HL-60 (cell line): ENCODE measurements around the gene DCP1B.

Experiments
- GABPA ChIP-seq: IDR thresholded peaks from 2 replicates; pipeline ENCODE4 v1.6.1; 2012; ENCODE audit warnings: low read depth
- POLR2AphosphoS5 ChIP-seq: IDR thresholded peaks from 2 replicates; pipeline ENCODE4 v1.6.1; 2012; ENCODE audit warnings: low read depth
- SPI1 ChIP-seq: IDR thresholded peaks from 2 replicates; pipeline ENCODE4 v1.6.1; 2012; ENCODE audit warnings: low read depth, mild to moderate bottlenecking, borderline replicate concordance
- TF ChIP-seq, protein P1 (sequence below): IDR thresholded peaks from one replicate; pipeline ENCODE4 v1.5.1; 2011; ENCODE audit warnings: low read length, control low read depth, inconsistent platforms; ENCODE audit not compliant: insufficient read depth
- TF ChIP-seq, protein P2 (sequence below): IDR thresholded peaks from 2 replicates; pipeline ENCODE4 v1.6.1; 2012; ENCODE audit warnings: low read depth; ENCODE audit not compliant: insufficient replicate concordance

DNA sequence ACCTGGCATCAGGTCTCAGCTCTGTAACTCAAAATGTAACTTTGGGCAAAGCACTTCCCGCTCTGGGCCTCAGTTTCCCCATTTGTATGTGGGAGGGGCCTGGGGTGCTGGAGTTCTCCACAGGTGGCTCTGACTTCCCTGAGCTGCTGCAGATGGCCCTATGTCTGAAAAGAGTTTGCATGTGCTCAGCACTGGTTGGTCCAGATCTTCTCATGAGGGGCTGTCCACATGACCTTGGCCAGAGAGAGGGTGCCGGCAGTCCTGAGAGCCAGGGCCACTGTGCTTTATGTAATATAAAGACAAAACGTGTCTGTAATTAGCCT is 78.6 kb downstream of the DCP1B start:
- TF ChIP-seq, protein P1, sequence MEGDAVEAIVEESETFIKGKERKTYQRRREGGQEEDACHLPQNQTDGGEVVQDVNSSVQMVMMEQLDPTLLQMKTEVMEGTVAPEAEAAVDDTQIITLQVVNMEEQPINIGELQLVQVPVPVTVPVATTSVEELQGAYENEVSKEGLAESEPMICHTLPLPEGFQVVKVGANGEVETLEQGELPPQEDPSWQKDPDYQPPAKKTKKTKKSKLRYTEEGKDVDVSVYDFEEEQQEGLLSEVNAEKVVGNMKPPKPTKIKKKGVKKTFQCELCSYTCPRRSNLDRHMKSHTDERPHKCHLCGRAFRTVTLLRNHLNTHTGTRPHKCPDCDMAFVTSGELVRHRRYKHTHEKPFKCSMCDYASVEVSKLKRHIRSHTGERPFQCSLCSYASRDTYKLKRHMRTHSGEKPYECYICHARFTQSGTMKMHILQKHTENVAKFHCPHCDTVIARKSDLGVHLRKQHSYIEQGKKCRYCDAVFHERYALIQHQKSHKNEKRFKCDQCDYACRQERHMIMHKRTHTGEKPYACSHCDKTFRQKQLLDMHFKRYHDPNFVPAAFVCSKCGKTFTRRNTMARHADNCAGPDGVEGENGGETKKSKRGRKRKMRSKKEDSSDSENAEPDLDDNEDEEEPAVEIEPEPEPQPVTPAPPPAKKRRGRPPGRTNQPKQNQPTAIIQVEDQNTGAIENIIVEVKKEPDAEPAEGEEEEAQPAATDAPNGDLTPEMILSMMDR, result no peak
- TF ChIP-seq, protein P2, sequence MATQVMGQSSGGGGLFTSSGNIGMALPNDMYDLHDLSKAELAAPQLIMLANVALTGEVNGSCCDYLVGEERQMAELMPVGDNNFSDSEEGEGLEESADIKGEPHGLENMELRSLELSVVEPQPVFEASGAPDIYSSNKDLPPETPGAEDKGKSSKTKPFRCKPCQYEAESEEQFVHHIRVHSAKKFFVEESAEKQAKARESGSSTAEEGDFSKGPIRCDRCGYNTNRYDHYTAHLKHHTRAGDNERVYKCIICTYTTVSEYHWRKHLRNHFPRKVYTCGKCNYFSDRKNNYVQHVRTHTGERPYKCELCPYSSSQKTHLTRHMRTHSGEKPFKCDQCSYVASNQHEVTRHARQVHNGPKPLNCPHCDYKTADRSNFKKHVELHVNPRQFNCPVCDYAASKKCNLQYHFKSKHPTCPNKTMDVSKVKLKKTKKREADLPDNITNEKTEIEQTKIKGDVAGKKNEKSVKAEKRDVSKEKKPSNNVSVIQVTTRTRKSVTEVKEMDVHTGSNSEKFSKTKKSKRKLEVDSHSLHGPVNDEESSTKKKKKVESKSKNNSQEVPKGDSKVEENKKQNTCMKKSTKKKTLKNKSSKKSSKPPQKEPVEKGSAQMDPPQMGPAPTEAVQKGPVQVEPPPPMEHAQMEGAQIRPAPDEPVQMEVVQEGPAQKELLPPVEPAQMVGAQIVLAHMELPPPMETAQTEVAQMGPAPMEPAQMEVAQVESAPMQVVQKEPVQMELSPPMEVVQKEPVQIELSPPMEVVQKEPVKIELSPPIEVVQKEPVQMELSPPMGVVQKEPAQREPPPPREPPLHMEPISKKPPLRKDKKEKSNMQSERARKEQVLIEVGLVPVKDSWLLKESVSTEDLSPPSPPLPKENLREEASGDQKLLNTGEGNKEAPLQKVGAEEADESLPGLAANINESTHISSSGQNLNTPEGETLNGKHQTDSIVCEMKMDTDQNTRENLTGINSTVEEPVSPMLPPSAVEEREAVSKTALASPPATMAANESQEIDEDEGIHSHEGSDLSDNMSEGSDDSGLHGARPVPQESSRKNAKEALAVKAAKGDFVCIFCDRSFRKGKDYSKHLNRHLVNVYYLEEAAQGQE, result no peak
- TF ChIP-seq POLR2AphosphoS5 (no peak), GABPA (no peak), SPI1 (no peak)
